Endothelial cell of umbilical vein (primary cell): ENCODE results near the gene TSPAN15.

Experiments
- GATA2 ChIP-seq: IDR thresholded peaks from 2 replicates; pipeline ENCODE4 v1.7.0; 2011; ENCODE audit warnings: low read depth, mild to moderate bottlenecking, moderate library complexity, mixed read lengths, low read length; ENCODE audit not compliant: insufficient read length, insufficient read depth
- POLR2A ChIP-seq: IDR thresholded peaks from 2 replicates; pipeline ENCODE4 v1.6.1; 2012; ENCODE audit warnings: low read depth, mild to moderate bottlenecking, control low read depth, low read length
- TF ChIP-seq, protein P1 (sequence below), 2 donors: IDR thresholded peaks; 1 replicate in 1 of 2; 2 replicates in 1 of 2; pipeline ENCODE4 v1.5.1; 2011; ENCODE audit warnings: low read length in 2 of 2, mild to moderate bottlenecking in 2 of 2, moderate library complexity in 2 of 2, control low read depth in 1 of 2, inconsistent platforms in 1 of 2, low read depth in 1 of 2; ENCODE audit not compliant: insufficient read depth in 1 of 2; ENCODE audit errors: extremely low read depth in 1 of 2

GRCh38 chr10:69437321-69438259, 13.7 kb upstream of the TSPAN15 start:
- TF ChIP-seq POLR2A (no peak), GATA2 (no peak)
- TF ChIP-seq, protein P1, sequence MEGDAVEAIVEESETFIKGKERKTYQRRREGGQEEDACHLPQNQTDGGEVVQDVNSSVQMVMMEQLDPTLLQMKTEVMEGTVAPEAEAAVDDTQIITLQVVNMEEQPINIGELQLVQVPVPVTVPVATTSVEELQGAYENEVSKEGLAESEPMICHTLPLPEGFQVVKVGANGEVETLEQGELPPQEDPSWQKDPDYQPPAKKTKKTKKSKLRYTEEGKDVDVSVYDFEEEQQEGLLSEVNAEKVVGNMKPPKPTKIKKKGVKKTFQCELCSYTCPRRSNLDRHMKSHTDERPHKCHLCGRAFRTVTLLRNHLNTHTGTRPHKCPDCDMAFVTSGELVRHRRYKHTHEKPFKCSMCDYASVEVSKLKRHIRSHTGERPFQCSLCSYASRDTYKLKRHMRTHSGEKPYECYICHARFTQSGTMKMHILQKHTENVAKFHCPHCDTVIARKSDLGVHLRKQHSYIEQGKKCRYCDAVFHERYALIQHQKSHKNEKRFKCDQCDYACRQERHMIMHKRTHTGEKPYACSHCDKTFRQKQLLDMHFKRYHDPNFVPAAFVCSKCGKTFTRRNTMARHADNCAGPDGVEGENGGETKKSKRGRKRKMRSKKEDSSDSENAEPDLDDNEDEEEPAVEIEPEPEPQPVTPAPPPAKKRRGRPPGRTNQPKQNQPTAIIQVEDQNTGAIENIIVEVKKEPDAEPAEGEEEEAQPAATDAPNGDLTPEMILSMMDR (IDR thresholded peaks at IDR 0.05; ENCODE audit: extremely low read depth in 1 of 2, insufficient read depth in 1 of 2, low read depth in 1 of 2, low read length in 2 of 2) = no peak
